SU-DHL-6 (cell line): ENCODE data around the gene PPP6R2.

Experiments used
- H2AFZ ChIP-seq: fragments of 200-600 bp; sonication (generic); 2 replicates; pipeline ENCODE4 v1.6.1; 2014; ENCODE audit warnings: low read depth, mild to moderate bottlenecking, moderate library complexity, mixed read lengths, antibody characterized with exemption, low read length; ENCODE audit not compliant: severe bottlenecking
- H3F3A ChIP-seq: fragments of 200-600 bp; shearing (Covaris generic); 2 replicates; pipeline ENCODE4 v1.6.0; 2016; ENCODE audit warnings: antibody characterized with exemption, mild to moderate bottlenecking; ENCODE audit not compliant: insufficient read depth
- H3K27ac ChIP-seq: fragments of 200-600 bp; sonication (generic); 2 replicates; pipeline ENCODE4 v1.5.1; 2016; ENCODE audit warnings: low read depth, mild to moderate bottlenecking, low read length, moderate library complexity, mixed read lengths
- H3K27me3 ChIP-seq: fragments of 200-600 bp; sonication (generic), shearing (Covaris generic); 2 replicates; pipeline ENCODE4 v1.6.0; 2014; ENCODE audit warnings: mild to moderate bottlenecking, low read length
- H3K36me3 ChIP-seq: fragments of 200-600 bp; sonication (generic); 2 replicates; pipeline ENCODE4 v1.6.1; 2014; ENCODE audit warnings: mild to moderate bottlenecking, low read length, mixed read lengths
- H3K4me2 ChIP-seq: fragments of 300-600, 200-600 bp; shearing (Covaris generic), sonication (generic); 2 replicates; pipeline ENCODE4 v1.6.0; 2014; ENCODE audit warnings: low read length, low read depth, mild to moderate bottlenecking; ENCODE audit not compliant: poor library complexity, severe bottlenecking
- H3K4me3 ChIP-seq: fragments of 200-600 bp; sonication (generic); 2 replicates; pipeline ENCODE4 v1.5.1; 2014; ENCODE audit warnings: antibody characterized with exemption, low read length, mild to moderate bottlenecking, mixed read lengths; ENCODE audit not compliant: insufficient read depth, poor library complexity, severe bottlenecking
- H3K79me2 ChIP-seq: fragments of 200-600 bp; sonication (generic); 2 replicates; pipeline ENCODE4 v1.6.1; 2014; ENCODE audit warnings: mild to moderate bottlenecking, low read length, moderate library complexity; ENCODE audit not compliant: insufficient read depth
- H3K9ac ChIP-seq: fragments of 200-600 bp; sonication (generic); 2 replicates; pipeline ENCODE4 v1.7.0; 2014; ENCODE audit warnings: mild to moderate bottlenecking, low read length
- H3K9me2 ChIP-seq: fragments of 200-600 bp; sonication (generic); replicated peaks from 2 replicates; pipeline ENCODE4 v1.6.1; 2014; ENCODE audit warnings: low read length; ENCODE audit not compliant: insufficient read depth
- H3K9me3 ChIP-seq: fragments of 200-600 bp; sonication (generic); 2 replicates; pipeline ENCODE4 v1.6.1; 2014; ENCODE audit warnings: low read length, mixed read lengths; ENCODE audit not compliant: insufficient read depth
- H4K20me1 ChIP-seq: fragments of 200-600 bp; sonication (generic); 2 replicates; pipeline ENCODE4 v1.6.1; 2014; ENCODE audit warnings: low read depth, mild to moderate bottlenecking, antibody characterized with exemption, low read length, moderate library complexity, mixed read lengths
- EZH2phosphoT487 ChIP-seq: fragments of 200-600 bp; sonication (generic), shearing (Covaris generic); conservative IDR thresholded peaks from 2 replicates; pipeline ENCODE4 v1.6.1; 2018; ENCODE audit warnings: mild to moderate bottlenecking, antibody characterized with exemption, low read length, moderate library complexity, mixed read lengths
- TF ChIP-seq, protein P1 (sequence below): fragments of 200-600 bp; sonication (generic); IDR thresholded peaks from one replicate; pipeline ENCODE4 v1.5.1; 2017; ENCODE audit warnings: antibody characterized with exemption, mild to moderate bottlenecking, low read length, moderate library complexity; ENCODE audit not compliant: insufficient read depth, poor library complexity, severe bottlenecking

PPP6R2 gene

DNA sequence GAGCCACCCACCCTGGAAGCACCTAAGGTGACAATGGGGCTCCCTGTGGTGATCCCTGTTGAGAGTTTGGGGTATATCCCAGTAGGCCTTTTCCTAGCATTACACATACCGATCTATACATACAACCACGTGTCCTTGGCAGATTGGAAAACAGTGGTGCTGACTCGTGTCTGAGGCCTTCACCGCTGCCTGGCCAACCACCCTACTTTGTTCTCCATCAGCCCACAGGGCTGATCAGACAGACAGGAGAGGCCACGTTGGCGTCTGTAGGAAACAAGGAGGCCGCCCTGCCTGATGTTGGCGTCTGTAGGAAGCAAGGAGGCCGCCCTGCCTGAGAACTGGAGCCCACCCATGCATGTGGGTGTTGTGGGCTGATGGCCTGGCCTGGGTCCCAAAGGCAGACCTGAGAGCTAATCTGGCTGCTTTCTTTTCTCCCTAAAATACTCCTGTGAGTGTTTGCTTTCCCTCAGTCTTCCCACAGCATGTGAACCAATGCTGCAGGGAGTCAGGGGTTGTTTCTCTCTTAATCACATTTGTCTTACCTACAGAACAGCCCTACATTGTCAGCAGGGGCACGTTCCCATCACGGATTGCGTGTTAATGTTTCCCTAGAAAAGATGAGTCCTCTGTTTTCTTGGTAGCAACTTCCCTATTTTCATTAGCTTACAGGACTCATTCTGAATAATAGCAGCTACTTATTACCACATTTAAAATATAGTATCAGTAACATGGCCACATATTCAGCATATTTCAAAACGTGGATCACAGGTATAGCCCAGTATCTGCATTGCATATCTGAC lies 74.5 kb downstream of the PPP6R2 start:
- Histone ChIP-seq H3K27ac (no peak overlapping the region), H3K79me2 (no peaks in the 10 kb centered on the region), H3K9me2 (no peaks in the 10 kb centered on the region), H3K4me3 (no peak overlapping the region), H4K20me1 (no peaks in the 10 kb centered on the region), H3K4me2 (no peak overlapping the region), H3F3A (no peaks in the 10 kb centered on the region), H3K9ac (no peak overlapping the region), H3K27me3 (no peaks in the 10 kb centered on the region), H3K36me3 (peaks cover 7% of the 10 kb centered on the region; the same call in 1 of the 2 replicates), H3K9me3 (no peaks in the 10 kb centered on the region), H2AFZ (no peak overlapping the region)
- TF ChIP-seq, protein P1, sequence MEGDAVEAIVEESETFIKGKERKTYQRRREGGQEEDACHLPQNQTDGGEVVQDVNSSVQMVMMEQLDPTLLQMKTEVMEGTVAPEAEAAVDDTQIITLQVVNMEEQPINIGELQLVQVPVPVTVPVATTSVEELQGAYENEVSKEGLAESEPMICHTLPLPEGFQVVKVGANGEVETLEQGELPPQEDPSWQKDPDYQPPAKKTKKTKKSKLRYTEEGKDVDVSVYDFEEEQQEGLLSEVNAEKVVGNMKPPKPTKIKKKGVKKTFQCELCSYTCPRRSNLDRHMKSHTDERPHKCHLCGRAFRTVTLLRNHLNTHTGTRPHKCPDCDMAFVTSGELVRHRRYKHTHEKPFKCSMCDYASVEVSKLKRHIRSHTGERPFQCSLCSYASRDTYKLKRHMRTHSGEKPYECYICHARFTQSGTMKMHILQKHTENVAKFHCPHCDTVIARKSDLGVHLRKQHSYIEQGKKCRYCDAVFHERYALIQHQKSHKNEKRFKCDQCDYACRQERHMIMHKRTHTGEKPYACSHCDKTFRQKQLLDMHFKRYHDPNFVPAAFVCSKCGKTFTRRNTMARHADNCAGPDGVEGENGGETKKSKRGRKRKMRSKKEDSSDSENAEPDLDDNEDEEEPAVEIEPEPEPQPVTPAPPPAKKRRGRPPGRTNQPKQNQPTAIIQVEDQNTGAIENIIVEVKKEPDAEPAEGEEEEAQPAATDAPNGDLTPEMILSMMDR: no peak
- no peak for TF ChIP-seq EZH2phosphoT487

DNA sequence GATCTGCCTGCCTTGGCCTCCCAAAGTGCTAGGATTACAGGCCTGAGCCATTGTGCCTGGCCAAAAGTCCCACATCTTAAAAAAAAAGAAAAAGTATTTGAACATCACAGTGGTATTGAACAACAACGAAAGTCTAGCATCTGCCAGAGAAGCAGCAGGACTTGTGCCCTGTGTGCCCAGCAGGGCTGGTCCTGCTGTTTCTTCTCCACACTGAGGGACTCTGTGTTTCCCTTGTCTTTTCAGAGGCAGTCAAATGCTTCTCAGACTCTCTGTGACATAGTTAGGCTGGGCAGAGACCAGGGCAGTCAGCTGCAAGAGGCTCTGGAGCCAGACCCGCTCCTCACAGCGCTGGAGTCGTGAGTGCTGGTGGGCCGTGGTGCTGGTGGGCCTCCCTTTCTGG lies 75.5 kb downstream of the PPP6R2 start:
- H3K27me3 ChIP-seq: no peaks in the 10 kb centered on the region
- no peaks in the 10 kb centered on the region for H3K9me2 ChIP-seq
- peaks cover 7% of the 10 kb centered on the region; the same call in 1 of the 2 replicates for H3K36me3 ChIP-seq
- H3K79me2 ChIP-seq: no peaks in the 10 kb centered on the region
- H4K20me1 ChIP-seq: no peaks in the 10 kb centered on the region
- H3K9me3 ChIP-seq: no peaks in the 10 kb centered on the region
- no peak overlapping the region for H3K9ac ChIP-seq
- TF ChIP-seq, protein P1: no peak
- no peak for TF ChIP-seq EZH2phosphoT487
- H3F3A ChIP-seq: no peaks in the 10 kb centered on the region
- H3K4me3 ChIP-seq: no peak overlapping the region
- no peak overlapping the region for H3K4me2 ChIP-seq
- no peak overlapping the region for H3K27ac ChIP-seq
- no peak overlapping the region for H2AFZ ChIP-seq

DNA sequence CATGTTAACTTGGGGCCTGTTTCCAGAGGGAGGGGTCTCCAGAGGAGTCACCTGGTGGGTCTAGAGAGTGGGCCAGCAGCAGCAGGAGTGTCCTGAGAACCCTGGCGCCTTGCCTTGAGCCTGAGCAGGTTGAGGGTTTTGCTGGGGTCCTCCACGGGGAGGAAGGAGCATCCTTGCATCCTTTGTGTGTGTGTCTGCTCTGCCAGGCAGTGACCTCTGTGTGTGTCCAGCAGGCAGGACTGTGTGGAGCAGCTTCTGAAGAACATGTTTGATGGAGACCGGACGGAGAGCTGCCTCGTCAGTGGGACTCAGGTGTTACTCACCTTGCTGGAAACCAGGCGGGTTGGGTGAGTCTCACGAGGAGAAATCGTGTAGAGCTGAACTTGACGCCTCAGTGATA lies 76.0 kb downstream of the PPP6R2 start:
- H4K20me1 ChIP-seq: no peaks in the 10 kb centered on the region
- peaks cover 7% of the 10 kb centered on the region; the same call in 1 of the 2 replicates for H3K36me3 ChIP-seq
- no peaks in the 10 kb centered on the region for H3F3A ChIP-seq
- no peak overlapping the region for H3K27ac ChIP-seq
- no peak overlapping the region for H3K4me2 ChIP-seq
- no peak overlapping the region for H2AFZ ChIP-seq
- H3K9ac ChIP-seq: no peak overlapping the region
- H3K79me2 ChIP-seq: no peaks in the 10 kb centered on the region
- H3K9me3 ChIP-seq: no peaks in the 10 kb centered on the region
- H3K27me3 ChIP-seq: no peaks in the 10 kb centered on the region
- H3K9me2 ChIP-seq: no peaks in the 10 kb centered on the region
- TF ChIP-seq, protein P1: no peak
- no peak for TF ChIP-seq EZH2phosphoT487
- H3K4me3 ChIP-seq: no peak overlapping the region
